Chondrocyte (in vitro differentiated cells): Measurements from ENCODE around the gene CTRB1. TPM values are rescaled to one million over a fixed set of nuclear protein-coding genes. Genes with fewer than 3 reads are reported as not detected.
A peak's percentile ranks its signal among the peaks of the same experiment; 100 is the strongest.

Source experiments
- DNase-seq: peaks from one replicate; pipeline ENCODE4 v3.0.0; 2021; ENCODE audit warnings: mixed read lengths, low spot score
- H3K27ac Mint-ChIP-seq: one replicate; pipeline ENCODE4 v1.8.0; 2021; ENCODE audit warnings: mild to moderate bottlenecking, moderate library complexity, mixed read lengths; ENCODE audit not compliant: unreplicated experiment
- H3K27me3 Mint-ChIP-seq: 2 replicates; pipeline ENCODE4 v1.8.0; 2021; ENCODE audit warnings: low read depth, mixed read lengths
- H3K36me3 Mint-ChIP-seq: 2 replicates; pipeline ENCODE4 v1.8.0; 2021; ENCODE audit warnings: low read depth, mixed read lengths
- H3K4me1 Mint-ChIP-seq: 2 replicates; pipeline ENCODE4 v1.8.0; 2021; ENCODE audit warnings: low read depth, mild to moderate bottlenecking, mixed read lengths
- H3K4me3 Mint-ChIP-seq: one replicate; pipeline ENCODE4 v1.8.0; 2021; ENCODE audit warnings: mild to moderate bottlenecking, moderate library complexity, mixed read lengths; ENCODE audit not compliant: unreplicated experiment
- H3K9me3 Mint-ChIP-seq: 2 replicates; pipeline ENCODE4 v1.8.0; 2021; ENCODE audit warnings: low read depth, mixed read lengths
- long read RNA-seq: library from polyadenylated mRNA; stranded (forward); transcript quantifications from one replicate; pipeline ENCODE4 v2.0.0, GENCODE V29; 2021
- total RNA-seq: library from RNA; stranded (reverse); gene quantifications from 3 replicates; pipeline ENCODE4 v1.2.1, GENCODE V29; 2021
- TF ChIP-seq, protein P1 (sequence below): fragments of 200-600 bp; sonication (generic); IDR thresholded peaks from 2 replicates; pipeline ENCODE4 v1.5.0; 2021; ENCODE audit warnings: antibody characterized with exemption, mild to moderate bottlenecking, moderate library complexity

CTRB1 gene
- total RNA-seq, result not detected in 3 replicates
- long read RNA-seq, partial matches to known transcripts, result 0 of 1 reads
- long read RNA-seq, other reads (novel, unspliced or antisense), result 1 of 1 reads

DNA sequence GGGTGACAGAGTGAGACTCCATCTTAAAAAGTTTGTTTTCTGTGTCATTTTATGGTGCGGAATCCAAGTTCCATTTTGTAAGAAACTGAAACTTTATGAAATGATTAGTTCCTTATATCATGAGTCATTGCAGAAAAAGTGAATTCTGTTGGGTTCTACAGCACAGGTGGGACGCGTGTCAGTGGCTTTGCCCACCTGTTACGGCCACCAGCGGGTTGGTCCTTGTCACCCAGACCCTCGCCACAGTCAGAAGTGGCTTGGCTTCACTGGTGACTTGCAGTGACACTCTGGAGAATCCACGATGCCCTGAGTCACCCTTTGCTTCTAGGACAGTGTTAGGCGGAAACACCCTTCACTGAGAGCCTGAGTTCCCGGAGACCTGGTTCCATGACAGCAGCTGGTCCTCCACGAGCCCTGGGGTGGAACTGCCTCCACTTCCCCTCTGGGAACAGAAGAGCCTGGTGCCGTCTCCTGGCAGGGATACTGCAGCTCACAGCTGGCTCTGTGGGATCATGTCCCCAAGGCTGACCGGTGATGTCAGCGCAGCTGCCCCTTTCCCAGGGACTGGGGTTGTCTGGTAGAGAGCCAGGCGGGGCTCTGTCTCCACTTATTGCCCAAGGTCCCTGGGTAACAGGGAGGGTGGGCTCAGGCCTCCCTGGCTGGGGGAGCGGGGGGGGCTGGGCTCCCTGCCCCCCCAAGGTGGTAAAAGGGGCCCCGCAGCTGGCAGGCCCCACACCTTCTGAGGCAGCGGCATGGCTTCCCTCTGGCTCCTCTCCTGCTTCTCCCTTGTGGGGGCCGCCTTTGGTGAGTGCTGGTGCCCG lies at the start of gene CTRB1:
CTRB1 (plus strand) TSS at position 733 of the 821 bp plus-strand sequence; CDS start at position 753, 20 bp downstream.
- Mint-ChIP-seq H3K9me3 (no peaks in the 10 kb centered on the region), H3K27ac (peak within 1 kb of the TSS; percentile 57), H3K36me3 (no peaks in the 10 kb centered on the region), H3K4me3 (no peak within 1 kb of the TSS), H3K4me1 (peaks cover 16% of the 10 kb centered on the region), H3K27me3 (no peaks in the 10 kb centered on the region)
- TF ChIP-seq, protein P1, sequence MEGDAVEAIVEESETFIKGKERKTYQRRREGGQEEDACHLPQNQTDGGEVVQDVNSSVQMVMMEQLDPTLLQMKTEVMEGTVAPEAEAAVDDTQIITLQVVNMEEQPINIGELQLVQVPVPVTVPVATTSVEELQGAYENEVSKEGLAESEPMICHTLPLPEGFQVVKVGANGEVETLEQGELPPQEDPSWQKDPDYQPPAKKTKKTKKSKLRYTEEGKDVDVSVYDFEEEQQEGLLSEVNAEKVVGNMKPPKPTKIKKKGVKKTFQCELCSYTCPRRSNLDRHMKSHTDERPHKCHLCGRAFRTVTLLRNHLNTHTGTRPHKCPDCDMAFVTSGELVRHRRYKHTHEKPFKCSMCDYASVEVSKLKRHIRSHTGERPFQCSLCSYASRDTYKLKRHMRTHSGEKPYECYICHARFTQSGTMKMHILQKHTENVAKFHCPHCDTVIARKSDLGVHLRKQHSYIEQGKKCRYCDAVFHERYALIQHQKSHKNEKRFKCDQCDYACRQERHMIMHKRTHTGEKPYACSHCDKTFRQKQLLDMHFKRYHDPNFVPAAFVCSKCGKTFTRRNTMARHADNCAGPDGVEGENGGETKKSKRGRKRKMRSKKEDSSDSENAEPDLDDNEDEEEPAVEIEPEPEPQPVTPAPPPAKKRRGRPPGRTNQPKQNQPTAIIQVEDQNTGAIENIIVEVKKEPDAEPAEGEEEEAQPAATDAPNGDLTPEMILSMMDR, result no peak
- DNase-seq, result no peak

DNA sequence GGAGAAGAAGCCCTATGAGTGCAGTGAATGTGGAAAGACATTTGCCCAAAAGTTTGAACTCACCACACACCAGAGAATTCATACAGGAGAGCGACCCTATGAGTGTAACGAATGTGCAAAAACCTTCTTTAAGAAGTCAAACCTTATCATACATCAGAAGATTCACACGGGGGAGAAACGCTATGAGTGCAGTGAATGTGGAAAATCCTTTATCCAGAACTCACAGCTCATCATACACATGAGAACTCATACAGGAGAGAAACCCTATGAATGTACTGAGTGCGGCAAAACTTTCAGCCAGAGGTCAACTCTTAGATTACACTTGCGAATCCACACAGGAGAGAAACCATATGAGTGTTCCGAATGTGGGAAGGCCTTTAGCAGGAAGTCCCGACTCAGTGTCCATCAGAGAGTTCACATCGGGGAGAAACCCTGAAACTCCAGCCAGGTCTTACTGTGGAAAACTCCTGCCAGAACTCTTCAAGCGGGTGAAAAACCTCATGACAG lies 48.8 kb upstream of the CTRB1 start:
- TF ChIP-seq, protein P1, result no peak
- no peaks in the 10 kb centered on the region for H3K4me1 Mint-ChIP-seq
- H3K4me3 Mint-ChIP-seq, result no peak overlapping the region
- no peak overlapping the region for H3K27ac Mint-ChIP-seq
- H3K9me3 Mint-ChIP-seq, result peaks cover 72% of the 10 kb centered on the region
- H3K36me3 Mint-ChIP-seq, result peaks cover 71% of the 10 kb centered on the region
- no peak for DNase-seq
- no peaks in the 10 kb centered on the region for H3K27me3 Mint-ChIP-seq

DNA sequence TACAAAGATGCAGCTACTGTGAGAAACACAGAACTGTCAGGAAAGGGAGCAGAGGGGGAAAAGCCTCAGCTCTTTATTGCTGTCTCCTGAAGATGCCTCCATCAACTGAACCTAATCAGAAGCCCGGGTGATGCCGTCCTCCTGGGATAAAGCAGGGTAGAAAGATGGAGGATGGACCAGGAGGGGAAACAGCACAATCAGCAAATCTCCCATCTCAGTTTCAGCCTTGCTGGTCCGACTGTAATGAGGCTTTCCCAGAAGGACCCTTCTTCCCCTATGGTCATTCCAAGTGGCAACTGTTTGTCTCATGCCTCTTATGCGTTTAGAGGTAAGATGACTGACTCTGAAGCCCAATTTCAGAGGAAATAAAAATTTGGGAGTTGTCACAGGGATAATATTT lies 46.2 kb upstream of the CTRB1 start:
- DNase-seq, result no peak
- H3K27me3 Mint-ChIP-seq, result no peaks in the 10 kb centered on the region
- TF ChIP-seq, protein P1, result no peak
- H3K27ac Mint-ChIP-seq, result no peak overlapping the region
- H3K9me3 Mint-ChIP-seq, result peaks cover 78% of the 10 kb centered on the region
- H3K4me1 Mint-ChIP-seq, result no peaks in the 10 kb centered on the region
- H3K4me3 Mint-ChIP-seq, result no peak overlapping the region
- H3K36me3 Mint-ChIP-seq, result peaks cover 54% of the 10 kb centered on the region

DNA sequence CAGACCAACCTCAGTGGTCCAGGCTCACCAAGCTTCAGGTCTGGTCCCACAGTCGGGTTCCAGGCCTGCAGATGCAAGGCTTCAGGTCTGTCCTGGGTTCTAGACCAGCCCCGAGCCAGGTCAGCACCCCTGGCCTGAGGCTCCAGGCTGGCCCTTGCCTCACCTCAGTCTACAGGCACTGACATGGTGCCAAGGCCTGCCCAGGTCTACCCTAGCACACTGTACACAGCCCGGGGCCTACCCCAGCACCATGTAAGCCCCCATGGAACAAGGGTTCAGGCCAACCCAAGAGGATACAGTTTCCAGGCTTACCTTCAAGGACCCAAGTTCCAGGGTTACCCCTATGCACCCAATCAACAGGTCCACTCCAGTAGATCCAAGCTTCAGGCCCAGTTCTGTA lies 43.7 kb upstream of the CTRB1 start:
- Mint-ChIP-seq H3K9me3 (peaks cover 70% of the 10 kb centered on the region), H3K27me3 (no peaks in the 10 kb centered on the region), H3K27ac (no peak overlapping the region), H3K4me3 (no peak overlapping the region), H3K36me3 (peaks cover 31% of the 10 kb centered on the region), H3K4me1 (no peaks in the 10 kb centered on the region)
- DNase-seq, result no peak
- TF ChIP-seq, protein P1, result no peak

DNA sequence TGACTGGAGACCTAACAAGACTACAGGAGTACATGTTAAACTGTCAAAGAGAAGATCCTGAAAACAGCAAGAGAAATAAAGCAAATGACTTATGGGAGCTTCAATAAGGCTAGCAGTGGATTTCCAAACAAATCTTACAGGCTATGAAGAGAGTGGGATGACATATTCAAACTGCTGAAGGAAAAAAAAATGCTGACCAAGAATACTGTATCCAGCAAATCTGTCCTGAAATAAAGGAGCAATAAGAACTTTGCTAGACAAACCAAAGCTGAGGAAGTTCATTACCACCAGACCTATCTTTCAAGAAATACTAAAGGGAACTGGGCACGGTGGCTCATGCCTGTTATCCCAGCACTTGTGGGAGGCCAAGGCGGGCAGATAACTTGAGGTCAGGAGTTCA lies 41.9 kb upstream of the CTRB1 start:
- H3K27me3 Mint-ChIP-seq, result no peaks in the 10 kb centered on the region
- TF ChIP-seq, protein P1, result no peak
- DNase-seq, result no peak
- no peak overlapping the region for H3K27ac Mint-ChIP-seq
- H3K4me3 Mint-ChIP-seq, result no peak overlapping the region
- H3K36me3 Mint-ChIP-seq, result peaks cover 17% of the 10 kb centered on the region
- H3K9me3 Mint-ChIP-seq, result peaks cover 60% of the 10 kb centered on the region
- H3K4me1 Mint-ChIP-seq, result no peaks in the 10 kb centered on the region
